HG03095 (cell line): Measurements from ENCODE around the gene ANTXR1.

Experiments
- ATAC-seq: cut with Tn5 transposase; IDR thresholded peaks from one replicate; pipeline ENCODE4 v1.9.1; 2021; ENCODE audit warnings: moderate library complexity; ENCODE audit not compliant: unreplicated experiment

ANTXR1 gene

DNA sequence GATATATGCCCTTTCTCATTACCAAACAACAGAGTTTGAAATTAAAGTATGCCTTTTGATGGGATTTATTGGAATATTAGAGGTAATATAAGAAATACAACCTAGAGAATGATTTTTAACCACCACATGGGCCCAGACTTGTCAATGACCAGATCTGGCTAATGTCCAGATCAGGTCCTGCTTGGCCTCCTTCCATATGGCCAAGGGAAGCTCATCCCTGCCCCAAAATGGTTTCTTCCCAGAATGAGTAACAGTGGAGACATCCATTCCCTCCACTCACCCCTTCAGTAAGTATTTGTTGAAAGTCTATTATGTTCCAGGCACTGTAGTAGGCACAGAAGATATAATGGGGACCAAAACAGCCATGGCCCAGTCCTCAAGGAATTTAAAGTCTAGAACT, 54.9 kb downstream of the ANTXR1 start:
- ATAC-seq = no peak

DNA sequence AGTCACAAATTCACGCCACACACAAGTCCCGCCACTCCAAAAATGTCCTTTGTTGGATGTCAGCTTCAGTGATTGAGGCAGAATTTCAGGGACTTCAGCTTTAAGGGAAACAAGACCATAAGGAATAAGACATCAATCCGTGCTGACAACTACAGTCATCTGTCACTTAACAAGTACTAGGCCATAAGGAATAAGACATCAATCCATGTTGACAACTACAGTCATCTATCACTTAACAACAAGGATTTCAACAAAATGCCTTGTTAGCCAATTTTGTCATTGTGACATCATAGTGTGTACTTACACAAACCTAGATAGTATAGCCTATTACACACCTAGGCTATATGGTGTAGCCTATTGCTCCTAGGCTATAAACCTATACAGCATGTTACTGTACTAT, 58.0 kb downstream of the ANTXR1 start:
- no peak for ATAC-seq

DNA sequence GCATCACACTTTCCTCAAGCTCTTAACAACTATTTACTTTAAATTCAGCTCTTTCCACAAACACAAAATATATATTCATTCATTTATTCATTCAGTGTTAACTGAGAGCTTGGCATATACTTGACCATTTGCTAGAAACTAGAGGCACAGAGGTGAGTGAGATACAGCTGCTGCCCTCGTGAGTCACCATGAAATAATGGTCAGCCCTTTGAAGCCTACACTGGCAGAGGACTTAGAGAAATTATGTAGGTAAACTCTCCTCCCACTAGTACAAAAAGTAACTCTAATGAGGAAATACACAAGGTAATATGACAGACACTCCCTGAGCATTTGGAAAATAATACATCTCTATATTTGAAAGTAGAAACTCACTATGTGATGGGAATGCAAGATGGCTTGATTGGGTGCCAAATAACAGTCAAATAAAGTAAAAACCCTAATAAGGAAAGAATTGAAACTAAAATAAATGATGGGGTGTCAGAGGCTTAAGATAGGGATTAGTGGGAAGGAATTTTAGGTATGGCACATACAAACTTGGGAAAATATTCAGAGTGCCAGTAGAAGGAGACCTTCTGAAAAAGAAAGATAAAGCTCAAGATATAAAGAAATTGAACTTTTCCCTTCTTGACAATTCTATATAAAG, 61.1 kb downstream of the ANTXR1 start:
- ATAC-seq = no peak

DNA sequence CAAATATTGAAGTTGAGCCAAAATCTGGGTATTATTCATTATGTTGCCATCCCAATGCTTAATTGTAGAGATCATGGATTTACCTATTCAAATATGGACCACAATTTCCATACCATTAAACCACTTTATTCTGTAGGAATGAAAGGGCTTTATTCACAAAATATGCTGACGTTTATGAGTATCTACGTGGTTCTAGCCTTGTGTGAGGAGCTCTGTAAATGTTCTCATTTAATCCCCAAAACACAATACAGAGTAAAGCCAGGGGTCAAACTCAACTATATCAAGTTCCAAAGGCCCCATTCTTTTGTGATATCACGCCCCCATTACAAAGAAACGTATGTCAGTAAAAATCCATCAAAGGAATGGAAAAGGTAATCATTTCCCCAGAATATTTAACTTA, 61.9 kb downstream of the ANTXR1 start:
- no peak for ATAC-seq

DNA sequence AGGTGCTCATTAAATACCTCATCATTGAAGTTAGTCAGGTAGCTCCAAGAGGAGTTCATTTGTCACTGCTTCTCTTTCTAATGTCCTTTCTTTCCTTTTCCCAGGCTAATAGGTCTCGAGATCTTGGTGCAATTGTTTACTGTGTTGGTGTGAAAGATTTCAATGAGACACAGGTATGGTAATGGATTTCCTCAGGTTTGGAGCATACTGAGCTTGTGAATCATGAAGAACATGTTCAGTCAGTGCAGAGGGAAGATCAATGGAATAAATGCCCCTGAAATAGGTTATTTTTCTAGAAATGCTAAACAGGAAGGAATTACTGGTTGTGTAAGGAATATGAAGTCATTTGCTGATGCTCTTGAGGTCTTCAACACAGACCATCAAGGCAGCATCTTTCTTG, 62.5 kb downstream of the ANTXR1 start:
- no peak for ATAC-seq

DNA sequence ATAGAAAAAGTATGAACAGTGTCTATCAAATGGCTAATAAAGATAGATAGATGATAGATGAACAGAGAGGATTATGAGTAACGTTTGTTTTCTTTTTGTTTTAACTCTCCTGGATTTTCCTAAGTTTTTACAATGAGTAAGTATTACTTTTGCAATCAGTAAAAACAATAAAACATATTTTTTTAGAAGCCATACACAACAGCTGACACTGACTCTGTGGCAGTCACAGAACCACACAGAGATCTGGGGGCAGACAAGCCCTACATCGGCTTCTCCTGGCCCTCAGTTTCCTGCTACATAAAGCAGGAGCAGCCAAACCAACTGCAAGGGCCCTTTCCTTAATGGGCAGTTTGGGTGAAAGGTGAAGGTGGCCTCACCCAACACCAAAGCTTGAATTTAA, 63.6 kb downstream of the ANTXR1 start:
- ATAC-seq = no peak

DNA sequence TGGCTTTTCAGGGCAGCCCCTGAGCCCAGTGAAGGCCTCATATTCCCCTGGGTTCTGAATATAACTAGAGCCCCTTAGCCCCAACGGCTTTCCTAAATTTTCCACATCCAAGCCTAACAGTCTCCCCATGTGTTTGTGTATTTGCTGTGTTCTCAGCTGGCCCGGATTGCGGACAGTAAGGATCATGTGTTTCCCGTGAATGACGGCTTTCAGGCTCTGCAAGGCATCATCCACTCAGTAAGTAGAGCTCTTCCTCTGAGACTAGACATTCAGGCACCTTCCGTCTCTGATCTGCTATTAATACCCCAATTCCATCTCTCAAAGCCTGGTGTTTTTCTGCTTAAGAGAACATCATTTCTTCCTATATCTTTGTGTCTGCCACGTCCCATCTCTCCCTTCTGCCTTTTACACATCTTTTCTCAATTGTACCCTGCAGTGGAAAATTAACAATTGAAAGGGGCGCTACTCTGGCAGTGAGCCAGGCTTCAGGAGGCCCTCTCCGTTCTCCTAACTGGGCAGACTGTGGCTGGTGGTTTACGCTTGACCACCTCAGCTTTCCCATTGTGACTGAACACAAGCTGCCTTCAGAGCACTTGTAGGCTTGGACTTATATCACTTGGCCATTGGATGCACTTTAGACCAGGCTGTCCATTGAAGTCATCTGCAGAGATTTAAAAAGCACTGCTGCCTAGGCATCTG, 64.4 kb downstream of the ANTXR1 start:
- no peak for ATAC-seq

DNA sequence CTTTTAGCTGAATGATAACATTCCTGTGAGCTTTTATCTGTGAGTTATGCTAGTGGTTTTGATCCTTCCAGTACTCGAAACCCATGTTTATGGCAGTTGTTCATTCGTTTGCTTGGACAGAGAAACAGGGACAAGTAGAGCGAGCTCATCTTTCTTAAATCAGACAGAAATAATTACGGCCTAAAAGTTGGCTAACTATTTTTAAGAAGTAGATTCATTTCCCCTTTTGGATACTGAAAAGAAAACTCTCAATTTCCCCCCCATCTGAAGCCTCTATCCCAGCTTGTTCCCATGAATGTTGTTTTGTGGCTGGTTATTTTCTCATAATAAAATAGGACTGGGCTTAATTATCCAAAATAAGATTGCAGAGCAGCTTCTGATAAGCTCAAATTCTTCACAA, 67.1 kb downstream of the ANTXR1 start:
- no peak for ATAC-seq

DNA sequence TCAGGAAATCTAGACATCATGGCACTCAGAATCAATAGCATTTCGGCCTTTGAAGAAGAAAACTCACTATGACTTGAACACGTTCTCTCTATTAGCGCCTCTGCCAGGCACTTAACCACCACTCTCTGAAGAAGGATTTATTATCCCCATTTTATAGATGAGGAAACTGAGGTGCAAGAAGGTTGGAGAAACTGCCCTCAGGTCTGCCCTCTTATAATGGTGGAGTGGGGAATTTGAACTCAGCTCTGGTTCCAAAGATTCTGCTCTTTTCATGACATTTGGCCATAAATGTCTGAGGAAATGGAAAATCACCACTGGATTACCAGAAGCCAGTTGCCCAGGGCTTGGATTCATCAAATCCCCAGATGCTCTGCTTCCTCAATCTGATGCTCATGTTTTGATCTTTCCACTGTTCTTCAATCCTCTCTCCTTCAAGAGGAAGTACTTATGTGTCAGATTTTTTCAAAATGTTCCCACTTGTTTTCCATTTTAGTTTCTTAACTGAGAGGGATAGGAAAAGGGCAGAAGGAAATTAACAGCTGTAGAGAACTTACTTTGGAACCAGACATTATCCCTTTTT, 68.1 kb downstream of the ANTXR1 start:
- ATAC-seq = no peak

DNA sequence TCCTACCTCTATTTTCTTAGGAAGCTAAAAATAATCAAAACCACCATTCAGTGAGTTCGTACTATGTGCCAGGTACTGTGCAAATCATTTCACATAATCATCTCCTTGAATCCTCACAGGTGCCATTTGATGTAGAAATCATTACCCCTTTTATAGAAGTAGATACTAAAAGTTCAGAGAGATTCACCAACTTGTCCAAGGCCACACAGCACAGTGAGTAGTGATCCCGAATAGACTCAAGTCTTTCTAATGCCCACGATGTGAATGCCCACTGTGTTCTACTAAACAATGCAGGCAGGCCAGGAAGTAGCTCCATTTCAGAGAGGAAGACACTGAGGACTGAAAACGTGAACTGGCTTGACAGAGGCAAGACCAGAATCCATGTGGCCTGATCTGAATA, 68.8 kb downstream of the ANTXR1 start:
- no peak for ATAC-seq

DNA sequence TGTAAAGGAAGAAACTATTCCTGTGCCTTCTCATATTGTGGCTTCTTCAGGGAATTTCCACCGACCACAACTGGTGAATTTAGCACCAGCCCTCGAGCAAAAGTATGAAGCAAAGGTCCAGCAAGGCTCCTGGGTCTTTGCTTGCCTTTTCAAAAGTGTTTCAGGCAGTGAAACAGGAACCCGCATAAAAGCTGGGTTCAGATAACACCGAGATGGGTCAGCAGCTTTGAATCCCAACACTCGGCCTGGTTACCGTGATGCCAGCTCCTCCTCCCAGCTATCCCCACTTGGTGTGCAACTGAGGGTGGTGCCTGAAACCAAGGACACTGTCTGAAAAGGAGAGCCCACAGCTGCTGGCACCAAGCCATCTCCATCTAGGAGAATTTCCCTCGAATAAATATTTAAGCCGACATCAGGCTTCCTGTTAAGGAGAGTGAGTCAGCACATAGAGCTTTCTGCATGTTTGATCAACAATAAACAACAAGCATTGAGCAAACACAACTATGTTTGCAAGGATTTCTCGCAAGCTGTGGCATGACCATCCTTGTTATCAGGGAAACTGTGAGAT, 69.5 kb downstream of the ANTXR1 start:
- no peak for ATAC-seq

DNA sequence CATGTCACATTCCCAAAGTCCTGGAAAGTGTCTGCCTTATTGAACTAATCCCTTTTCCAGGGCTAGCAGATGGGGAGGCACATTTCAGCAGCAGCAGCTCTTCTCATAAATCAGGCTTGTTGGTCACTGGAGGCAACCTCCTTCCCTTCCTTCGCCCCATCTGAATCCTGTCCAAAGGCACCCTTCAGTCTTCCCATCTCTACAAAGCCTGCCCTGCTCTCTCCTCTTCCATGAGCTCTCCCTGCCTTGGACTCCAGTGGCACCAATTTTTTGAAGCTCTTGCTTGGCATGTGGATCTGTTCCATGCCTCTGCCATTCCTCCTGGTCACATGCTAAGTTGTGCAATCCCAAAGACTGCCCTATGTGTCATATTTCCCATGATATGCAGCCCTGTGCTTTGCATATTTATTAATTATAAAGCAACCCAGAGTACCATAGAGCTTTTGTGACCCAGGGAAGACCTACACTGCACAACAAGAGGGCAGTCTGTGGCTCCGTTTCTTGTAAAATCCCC, 70.3 kb downstream of the ANTXR1 start:
- no peak for ATAC-seq

DNA sequence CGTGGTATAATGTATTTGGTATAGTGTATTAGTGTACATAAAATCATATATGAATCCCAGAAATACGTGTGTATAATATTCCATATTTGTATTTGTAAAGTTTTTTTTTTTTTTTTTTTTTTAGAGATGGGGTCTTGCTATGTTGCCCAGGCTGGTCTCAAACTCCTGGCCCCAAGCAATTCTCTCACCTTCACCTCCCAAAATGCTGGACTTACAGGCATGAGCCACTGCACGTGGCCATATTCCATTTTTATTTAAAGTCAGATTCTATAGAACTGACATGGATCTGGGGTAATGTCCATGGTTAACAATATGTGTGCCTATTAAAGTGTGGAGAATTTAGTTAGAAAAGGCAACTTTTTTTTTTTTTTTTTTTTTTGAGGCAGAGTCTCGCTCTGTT, 71.5 kb downstream of the ANTXR1 start:
- no peak for ATAC-seq

DNA sequence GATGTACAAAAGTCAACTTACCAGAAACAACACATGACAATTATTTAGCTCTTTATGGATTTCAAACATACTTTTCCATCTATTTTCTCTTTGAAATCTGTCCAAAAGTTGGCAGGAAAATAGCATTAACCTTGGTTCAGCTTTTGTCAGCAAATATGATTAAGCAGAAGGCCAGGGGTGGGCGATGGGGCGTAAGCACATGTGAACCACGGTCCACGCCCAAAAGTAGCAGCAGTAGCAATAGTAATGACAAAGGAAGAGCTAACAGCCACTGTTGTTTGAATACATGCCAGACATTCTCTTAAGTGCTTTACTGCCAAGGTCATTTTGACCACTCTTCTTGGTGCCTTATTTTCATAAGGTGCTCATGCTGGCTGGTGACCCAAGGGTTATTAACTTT, 73.5 kb downstream of the ANTXR1 start:
- no peak for ATAC-seq

DNA sequence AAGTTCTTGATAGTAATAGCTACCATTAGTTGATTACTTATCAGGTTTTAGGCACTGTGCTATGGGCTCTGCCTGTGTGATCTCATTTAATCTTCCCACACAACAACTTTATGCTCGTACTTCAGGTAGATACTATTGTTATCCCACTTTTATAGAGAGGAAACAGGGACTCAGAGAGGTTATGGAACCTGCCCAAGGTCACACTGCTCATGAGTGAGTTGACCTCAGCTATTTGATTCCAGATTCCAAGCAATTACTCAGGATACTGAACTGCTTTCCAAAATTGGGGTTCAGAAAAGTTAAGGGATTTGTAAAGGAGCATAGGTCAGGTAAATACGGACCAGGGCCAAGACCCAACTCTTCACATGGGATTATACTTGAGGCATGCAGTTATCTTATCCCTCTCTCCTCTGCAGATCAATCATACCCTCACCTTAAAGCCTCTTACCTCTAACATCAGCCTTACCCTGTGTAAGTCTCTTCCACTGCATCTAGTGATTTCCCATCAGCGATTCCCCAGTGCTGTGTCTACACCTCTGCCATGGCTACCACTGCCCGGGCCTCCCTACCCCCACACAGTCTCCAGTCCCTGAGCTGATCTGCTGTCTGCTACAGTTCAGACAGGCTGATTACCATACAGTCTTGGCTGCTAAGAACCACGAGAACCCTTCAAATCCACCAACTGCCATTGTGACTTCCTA, 74.4 kb downstream of the ANTXR1 start:
- no peak for ATAC-seq

DNA sequence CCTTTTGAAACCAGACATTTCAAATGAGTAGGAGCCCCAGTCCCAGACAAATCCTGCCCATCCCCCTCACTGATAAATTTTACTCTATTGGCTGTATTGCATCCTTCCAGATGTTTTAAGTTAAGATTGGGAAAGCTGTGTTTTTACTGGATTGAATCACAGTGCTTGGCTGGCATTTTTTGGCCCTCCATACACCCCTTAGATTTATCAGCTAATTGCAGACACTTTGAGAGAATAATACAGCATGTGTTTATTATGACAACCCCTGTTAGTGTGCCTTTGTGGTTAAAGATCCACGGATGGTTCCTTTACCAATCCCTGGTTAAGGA, 74.9 kb downstream of the ANTXR1 start:
- ATAC-seq = no peak

DNA sequence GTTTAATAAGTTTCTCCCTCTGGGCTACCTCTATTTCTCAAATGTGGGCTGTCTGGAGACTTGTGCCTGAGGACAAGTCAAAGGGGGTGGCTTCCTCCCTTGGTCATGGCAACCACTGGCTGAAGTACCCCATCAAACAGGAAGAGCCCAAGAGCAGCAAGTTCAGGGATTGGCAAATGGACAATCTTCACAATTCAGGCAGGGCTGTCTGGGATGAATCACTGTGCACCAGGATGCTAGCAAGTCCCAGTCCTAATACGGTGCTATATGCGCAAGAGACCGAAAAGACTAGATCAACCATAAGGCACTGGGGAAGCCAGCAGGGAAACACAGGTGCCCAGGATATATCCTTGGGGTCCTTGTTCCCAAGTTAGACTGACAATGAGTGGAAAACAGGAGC, 75.5 kb downstream of the ANTXR1 start:
- ATAC-seq = no peak

DNA sequence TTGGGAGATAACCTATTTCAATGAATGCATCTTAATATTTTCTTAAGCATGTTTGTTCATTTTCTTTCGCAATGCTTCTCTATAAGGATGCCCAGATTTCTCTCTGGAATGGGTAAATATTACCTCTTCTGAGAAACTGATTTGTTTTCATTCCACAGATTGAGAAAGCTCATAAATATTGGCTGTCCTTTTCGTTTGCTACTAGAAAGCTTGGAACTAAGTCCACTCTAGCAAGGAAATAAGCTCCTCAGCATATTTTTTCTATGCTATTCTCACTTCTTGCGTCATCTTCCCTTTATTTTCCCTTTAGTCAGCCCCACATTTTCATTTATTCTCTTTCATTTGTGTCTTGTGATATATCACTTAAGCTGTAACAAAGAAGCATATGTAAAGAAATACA, 76.3 kb downstream of the ANTXR1 start:
- ATAC-seq = no peak

DNA sequence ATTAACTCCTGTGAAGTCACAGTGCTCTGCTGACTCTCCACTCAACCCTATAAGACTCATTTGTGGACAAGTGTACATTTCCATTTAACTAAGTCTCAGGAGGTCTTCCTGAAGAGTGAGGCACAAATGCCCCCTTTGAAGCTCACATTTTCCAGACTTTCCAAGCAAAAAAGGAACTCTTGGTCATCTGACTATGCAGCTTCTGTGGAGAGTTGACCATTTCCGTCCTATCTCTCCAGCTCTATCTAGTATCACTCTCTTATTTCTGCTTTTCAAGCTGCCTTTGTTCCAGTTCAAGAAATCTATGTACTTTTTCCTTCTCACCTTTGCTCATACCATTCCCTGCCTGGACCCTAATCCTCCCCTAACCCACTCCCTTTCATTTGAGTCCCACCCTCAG, 77.0 kb downstream of the ANTXR1 start:
- no peak for ATAC-seq

DNA sequence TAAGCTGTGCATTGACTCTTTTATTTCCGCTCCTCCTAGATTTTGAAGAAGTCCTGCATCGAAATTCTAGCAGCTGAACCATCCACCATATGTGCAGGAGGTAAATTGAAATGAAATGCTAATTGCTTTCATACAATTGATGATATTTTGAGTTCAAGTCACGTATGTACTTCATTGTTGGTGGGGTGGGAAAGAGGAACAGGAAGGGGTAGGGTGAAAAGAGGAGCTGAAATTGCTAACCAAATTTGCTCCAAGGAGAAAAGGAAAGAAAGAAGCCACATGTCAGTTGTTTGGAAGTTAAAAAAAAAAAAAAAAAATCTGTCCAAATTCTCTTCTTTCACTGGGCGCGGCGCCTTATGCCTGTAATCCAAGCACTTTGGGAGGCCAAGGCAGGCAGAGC, 77.8 kb downstream of the ANTXR1 start:
- ATAC-seq = no peak

DNA sequence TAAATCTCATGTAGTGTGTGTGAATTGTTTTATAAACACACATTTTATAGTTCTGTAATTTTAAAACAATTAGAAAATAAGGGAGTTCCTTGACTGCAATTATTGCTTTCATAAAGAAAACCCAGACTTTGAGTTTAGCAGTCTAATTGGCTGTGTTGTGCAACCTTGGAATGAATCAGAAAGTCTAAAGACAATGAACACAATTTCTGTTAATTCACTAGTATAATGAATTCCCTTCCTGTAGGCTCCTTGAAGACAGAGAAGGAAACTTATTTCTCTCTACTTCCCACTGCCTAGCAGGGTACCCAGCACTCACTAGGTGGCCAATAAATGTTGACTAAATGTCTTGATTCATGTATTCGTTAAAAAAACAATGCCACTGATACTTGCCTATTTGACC, 79.9 kb downstream of the ANTXR1 start:
- no peak for ATAC-seq

DNA sequence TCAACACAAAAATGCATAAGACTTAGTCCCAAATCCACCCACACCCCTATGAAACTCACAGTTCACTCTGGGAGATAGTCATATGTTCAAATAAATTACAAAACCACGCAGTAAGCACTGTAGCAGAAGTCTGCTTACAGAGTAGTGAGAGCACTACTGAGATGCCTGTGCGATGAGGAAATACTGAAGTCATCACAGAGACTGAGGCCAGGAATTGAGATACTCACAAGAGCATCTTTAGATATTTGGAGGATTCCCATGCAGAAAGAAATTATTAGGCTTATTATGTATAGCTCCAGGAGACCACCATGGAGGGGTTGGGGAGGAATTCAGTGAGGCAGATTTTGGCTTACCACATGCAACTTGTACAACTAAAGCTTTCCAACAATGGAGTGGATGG, 82.3 kb downstream of the ANTXR1 start:
- ATAC-seq = no peak
